Stimulated activated CD4-positive, alpha-beta T cell treated with anti-CD3 and anti-CD28 coated beads, Interleukin-15, amount 100 ng/mL, for 48 hours (primary cell): ENCODE results near the gene SUGCT.
"Not testable (repeated sequence)": the region's sequence is repeated elsewhere in the genome, so short reads cannot be mapped to it uniquely, and the experiment has no call there.

ENCODE experiments used
- DNase-seq, 2 donors: peaks; one replicate each; pipeline ENCODE4 v3.0.0-alpha.2; 2020; ENCODE audit warnings: low read depth in 2 of 2

The SUGCT gene

DNA sequence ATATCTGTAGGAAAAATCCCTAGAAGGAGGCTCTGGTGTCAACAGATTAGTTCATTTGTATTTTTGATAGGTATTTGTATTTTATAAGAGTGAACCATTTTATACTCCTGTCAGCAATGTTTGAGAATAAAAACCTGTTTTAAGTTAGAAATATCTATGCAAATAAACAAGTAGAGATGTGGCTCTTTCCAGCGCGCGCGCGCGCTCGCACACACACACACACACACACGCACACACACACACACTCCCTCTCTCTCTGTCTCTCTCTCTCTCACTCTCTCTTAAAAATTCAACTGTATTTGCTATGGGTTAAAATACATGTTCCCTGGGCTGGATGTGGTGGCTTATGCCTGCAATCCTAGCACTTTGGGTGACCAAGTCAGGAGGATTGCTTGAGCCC lies 113.9 kb downstream of the SUGCT start:
- no peak for DNase-seq

DNA sequence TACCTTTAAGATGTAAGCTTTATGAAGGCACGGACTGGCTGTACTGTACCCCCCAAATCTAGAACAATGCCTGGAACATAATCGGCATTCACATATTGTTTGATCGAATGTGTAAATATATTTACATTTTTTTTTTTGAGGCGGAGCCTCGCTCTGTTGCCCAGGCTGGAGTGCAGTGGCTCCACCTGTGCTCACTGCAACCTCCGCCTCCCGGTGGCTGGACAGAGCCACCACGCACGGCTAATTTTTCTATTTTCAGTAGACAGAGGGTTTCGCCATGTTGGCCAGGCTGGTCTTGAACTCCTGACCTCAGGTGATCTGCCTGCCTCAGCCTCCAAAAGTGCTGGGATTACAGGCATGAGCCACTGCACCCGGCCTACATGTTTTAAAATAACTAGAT lies 118.6 kb downstream of the SUGCT start:
- not testable (repeated sequence) for DNase-seq

GRCh38 chr7:40263752-40264390 lies 129.1 kb downstream of the SUGCT start:
- DNase-seq = no peak

DNA sequence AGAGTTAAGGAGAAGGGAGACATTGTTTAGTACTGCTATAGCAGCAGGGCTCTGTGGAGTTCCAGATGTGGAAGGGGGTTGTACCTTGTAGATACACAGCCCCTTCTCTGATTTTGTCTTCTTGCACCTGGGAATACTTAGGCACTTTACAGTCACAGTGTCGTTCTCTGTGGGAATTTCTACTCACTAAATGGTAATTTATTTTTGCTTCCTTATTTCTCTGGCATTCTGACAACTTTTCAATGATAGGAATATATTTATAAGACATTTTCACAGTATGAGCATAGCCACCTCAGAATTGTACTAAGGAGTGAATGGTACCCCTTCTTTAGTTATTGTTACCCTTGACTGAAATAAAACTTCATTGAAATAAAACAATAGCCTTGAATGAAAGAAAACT lies 132.8 kb downstream of the SUGCT start:
- no peak for DNase-seq

DNA sequence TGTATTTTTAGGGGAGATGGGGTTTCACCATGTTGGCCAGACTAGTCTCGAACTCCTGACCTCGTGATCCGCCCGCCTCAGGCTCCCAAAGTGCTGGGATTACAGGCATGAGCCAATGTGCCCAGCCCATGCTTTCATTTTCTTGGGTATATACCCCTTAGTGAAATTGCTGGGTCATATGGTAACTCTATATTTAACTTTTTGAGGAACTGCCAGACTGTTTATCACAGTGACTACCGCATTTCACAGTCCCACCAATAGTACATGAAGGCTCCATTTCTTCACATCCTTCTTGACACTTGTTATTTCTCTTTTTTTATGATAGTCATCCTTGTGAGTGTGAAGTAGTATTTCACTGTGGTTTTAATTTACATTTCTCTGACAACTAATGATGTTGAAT lies 134.0 kb downstream of the SUGCT start:
- not testable (repeated sequence) for DNase-seq

DNA sequence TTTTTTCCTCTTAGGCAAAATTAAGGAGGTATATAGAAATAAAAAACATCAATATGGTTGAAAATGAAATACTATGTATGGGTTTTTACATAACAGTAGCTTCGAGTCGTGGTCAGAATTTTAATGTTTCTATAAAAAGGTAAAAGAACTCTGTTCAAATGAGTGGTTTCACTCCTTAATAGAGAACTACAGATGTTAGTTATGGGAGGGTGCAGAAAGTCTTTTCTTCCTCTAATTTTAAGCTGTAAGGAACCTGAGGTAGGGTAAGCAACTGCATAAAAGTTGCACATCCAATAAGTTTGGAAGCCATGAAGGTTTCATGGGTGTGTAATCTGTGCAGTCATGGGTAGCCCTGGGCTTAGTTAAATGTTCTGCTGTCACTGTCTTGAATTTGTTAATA lies 141.3 kb downstream of the SUGCT start:
- DNase-seq = no peak

DNA sequence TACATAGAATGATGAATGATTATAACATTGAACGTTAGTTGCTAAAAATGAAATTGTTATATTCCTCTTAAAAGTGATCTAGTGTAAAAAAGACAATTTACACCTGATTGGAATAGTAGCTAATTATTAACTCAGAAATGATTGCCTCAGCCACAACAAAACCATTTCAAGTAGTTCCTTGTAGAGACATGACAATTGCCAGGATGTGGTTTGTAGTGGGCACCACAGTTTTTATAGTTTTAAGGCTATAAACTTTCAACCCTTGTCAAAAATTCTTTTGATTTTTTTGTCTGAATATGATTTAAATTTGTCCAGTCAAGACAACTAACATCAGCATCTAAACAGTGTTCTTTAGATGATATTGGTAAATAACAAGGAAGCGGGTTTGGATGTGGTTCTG lies 145.2 kb downstream of the SUGCT start:
- no peak for DNase-seq

DNA sequence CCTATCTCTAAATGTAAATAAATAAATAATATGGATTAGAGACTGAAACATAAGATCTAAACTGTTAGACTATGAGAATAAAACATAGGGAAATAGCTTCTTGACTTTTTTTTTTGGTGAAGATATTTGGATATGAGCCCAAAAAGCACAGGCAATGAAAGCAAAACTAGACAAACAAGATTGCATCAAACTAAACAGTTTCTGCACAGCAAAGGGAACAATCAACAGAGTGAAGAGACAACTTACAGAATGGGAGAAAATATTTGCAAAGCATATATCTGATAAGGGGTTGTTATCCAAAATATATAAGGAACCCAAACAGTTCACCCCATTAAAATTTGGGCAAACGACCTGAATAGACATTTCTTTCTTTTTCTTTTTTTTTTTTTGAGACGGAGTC lies 148.1 kb downstream of the SUGCT start:
- DNase-seq = no peak

- DNase-seq = no peak
These were observed 148.6 kb downstream of the SUGCT start for GRCh38 chr7:40283391-40283790.

DNA sequence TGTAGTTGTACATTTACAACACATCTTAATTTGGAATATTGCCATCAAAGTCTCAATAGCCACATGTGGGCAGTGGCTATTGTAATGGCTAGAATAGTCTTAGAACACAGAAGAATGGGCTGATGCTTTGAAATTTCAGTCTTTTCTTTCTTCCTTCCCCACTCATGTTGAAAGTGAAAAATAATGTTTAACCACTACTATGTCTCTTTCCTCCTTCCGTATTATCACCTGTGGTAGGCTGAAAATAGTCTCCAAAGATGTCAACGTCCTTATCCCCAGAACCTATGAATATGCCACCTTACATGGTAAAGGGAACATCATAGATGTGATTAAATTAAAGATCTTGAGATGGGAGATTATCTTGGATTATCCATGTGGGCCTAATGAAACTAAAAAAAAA lies 154.0 kb downstream of the SUGCT start:
- no peak for DNase-seq

GRCh38 chr7:40297741-40298311 lies 163.0 kb downstream of the SUGCT start:
- DNase-seq = no peak

GRCh38 chr7:40298421-40298820 lies 163.6 kb downstream of the SUGCT start:
- DNase-seq = no peak

- no peak for DNase-seq
These were observed 164.3 kb downstream of the SUGCT start for GRCh38 chr7:40299097-40299496.

DNA sequence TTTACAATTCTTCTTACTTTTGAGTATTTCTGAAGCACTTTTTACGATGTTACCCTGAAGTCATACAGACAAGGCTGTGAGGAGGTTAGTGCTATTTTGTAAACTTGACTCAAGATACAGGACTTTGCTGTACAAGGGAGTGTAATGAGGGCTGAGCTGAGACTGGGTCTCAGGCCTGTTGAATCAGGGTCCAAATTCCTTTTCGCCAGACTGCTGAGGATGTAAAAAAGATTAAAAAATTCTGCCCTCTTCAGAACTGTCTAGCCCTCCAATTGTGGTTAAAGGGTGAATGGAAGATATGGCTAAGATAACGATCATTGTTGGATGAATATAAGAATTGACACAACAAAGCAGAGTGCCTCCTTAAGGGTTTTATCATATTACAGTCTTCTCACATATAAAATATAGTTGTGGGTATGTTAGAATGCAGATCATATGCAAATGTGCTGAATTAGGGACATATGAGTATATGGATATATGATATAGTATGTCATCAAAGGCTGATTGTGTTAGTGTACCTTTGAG lies 165.4 kb downstream of the SUGCT start:
- DNase-seq = no peak

DNA sequence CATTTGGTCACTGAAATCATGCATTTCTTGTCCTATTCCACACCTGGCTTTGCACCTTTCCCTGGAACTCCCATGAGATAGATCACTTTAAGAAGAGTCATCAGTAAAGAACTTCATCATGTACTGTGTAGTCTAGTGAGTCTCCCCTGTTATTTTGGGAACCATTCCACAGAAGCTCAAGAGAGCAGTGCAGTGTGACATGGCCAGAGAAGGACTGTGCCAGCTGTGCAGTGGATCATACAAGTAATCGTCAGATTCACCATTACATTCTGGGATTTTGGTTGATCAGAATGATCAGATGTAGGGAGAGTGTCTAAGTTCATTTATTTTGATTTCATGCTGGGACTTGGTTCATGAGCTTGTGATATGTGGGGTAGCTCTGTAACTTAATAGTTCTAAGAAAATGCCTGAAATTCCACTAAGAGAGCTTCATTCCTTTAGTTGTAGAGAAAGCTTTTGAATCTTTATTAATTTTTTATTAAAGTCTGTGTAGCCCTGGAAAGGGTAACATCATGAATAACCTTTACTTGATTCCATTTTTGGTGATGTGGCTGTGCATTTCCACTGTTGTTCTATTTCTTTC lies 166.8 kb downstream of the SUGCT start:
- DNase-seq = no peak

GRCh38 chr7:40303996-40304395 lies 169.2 kb downstream of the SUGCT start:
- DNase-seq = no peak

DNA sequence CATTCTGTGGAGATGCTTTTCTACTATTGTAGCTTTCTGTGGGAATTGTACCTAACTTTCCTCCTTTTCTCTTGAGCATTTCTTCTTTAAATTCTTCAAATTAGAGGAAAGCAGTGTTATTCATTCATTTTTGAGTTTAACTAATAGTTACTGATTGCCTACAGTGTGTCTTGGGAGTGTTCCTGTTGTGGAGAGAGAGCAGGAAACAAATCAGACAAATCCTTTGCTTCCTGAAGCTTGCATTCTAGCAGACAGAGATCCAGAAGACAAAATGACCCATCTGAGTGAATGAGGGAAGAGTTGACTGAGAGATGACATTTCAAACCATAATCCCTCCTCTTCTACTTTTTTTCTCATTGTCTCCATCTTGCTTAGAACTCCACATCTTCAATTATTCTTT lies 170.4 kb downstream of the SUGCT start:
- no peak for DNase-seq

- no peak for DNase-seq
These were observed 171.2 kb downstream of the SUGCT start for GRCh38 chr7:40306025-40306424.

GRCh38 chr7:40306596-40306995 lies 171.8 kb downstream of the SUGCT start:
- DNase-seq = no peak

- DNase-seq = no peak
These were observed 175.5 kb downstream of the SUGCT start for GRCh38 chr7:40310258-40310657.

GRCh38 chr7:40311307-40311706 lies 176.5 kb downstream of the SUGCT start:
- DNase-seq = no peak

- no peak for DNase-seq
These were observed 180.5 kb downstream of the SUGCT start for GRCh38 chr7:40315277-40315676.

DNA sequence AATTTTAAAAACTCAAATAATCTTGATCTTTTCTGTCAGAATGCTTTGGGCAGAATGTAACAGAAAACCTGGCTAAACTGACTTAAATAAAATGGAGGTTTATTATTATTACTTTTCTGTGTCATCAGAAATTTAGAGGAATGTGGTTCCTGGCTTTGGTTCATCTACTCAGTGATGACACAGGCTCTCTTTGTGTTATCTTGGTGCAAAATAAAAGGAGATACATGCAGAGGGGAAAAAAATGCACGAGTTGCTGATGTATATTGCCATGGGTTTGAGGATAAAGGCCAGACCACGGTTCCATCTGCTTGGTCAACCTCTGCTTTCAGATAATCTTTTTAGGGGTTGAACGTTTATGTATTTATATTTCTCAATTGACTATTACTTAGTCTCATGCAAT lies 181.4 kb downstream of the SUGCT start:
- DNase-seq = no peak
